GM12878 (cell line): Measurements from ENCODE around the gene KMT2E. TPM values are rescaled to one million over a fixed set of nuclear protein-coding genes. Genes with fewer than 3 reads are reported as not detected.

ENCODE experiments used
- ATAC-seq: fragments of 200-7000 bp; cut with Tn5 transposase; 3 replicates; pipeline ENCODE4 v1.9.1; 2020; ENCODE audit warnings: mild to moderate bottlenecking, moderate library complexity
- BruUV-seq: library from RNA; stranded (reverse); fragments of 400-500 nt; replicated peaks from 2 replicates; lab custom pipeline; 2021; lab: Mats Ljungman, UMichigan
- CTCF ChIA-PET: fragments of 300-600 bp; sonication (Branson Sonifier 250); formaldehyde crosslinking; extraction: SDS; loops from one replicate; lab custom pipeline; 2021; ENCODE audit warnings: inconsistent platforms; lab: Yijun Ruan, JAX
- POLR2A ChIA-PET: fragments of 350-600 bp; formaldehyde crosslinking; extraction: SDS; loops from one replicate; lab custom pipeline; 2021; ENCODE audit warnings: inconsistent platforms; lab: Charles Lee
- RAD21 ChIA-PET: fragments of 300-600 bp; sonication (Branson Sonifier 250); formaldehyde crosslinking; loops from one replicate; lab custom pipeline; 2023; ENCODE audit warnings: antibody characterized with exemption; ENCODE audit not compliant: unreplicated experiment; lab: Charles Lee
- SMC1A ChIA-PET: fragments of 300-600 bp; sonication (Branson Sonifier 250); formaldehyde crosslinking; loops from one replicate; lab custom pipeline; 2023; ENCODE audit not compliant: unreplicated experiment, uncharacterized antibody; lab: Charles Lee
- DNase-seq: peaks from one replicate; pipeline ENCODE4 v3.0.0-alpha.2; 2011; ENCODE audit warnings: low read depth, low spot score
- FAIRE-seq: peaks from 3 replicates; lab custom pipeline; 2011; peaks lifted over from hg19 to GRCh38; lab: Jason Lieb, UNC
- H2AFZ ChIP-seq: 2 replicates; pipeline ENCODE4 v1.6.0; 2011; ENCODE audit warnings: low read depth, low read length, control low read depth; ENCODE audit not compliant: control insufficient read depth
- H3K27ac ChIP-seq: 2 replicates; pipeline ENCODE4 v1.5.1; 2011; ENCODE audit warnings: control low read depth; ENCODE audit not compliant: control insufficient read depth, insufficient read depth
- H3K27me3 ChIP-seq, 2 experiments: replicated peaks in 1 of 2; 2 replicates each; pipeline versions ENCODE4 v1.6.0 to v1.6.1; 2011; ENCODE audit warnings: low read length in 1 of 2; ENCODE audit not compliant: control insufficient read depth in 2 of 2, insufficient read depth in 2 of 2
- H3K36me3 ChIP-seq, 2 experiments: 2 replicates each; pipeline ENCODE4 v1.5.1; 2011; ENCODE audit warnings: low read length in 1 of 2; ENCODE audit not compliant: control insufficient read depth in 2 of 2, insufficient read depth in 2 of 2
- H3K4me1 ChIP-seq: 2 replicates; pipeline ENCODE4 v1.6.1; 2011; ENCODE audit warnings: mild to moderate bottlenecking, low read length, moderate library complexity, mixed read lengths; ENCODE audit not compliant: control insufficient read depth, insufficient read depth
- H3K4me2 ChIP-seq: 2 replicates; pipeline ENCODE4 v1.6.0; 2011; ENCODE audit warnings: control low read depth; ENCODE audit not compliant: control insufficient read depth, insufficient read depth
- H3K4me3 ChIP-seq: fragments of 200-600 bp; sonication (generic); 2 replicates; pipeline ENCODE4 v1.5.1; 2016
- H3K79me2 ChIP-seq: 2 replicates; pipeline ENCODE4 v1.6.0; 2011; ENCODE audit warnings: low read length; ENCODE audit not compliant: control insufficient read depth, insufficient read depth
- H3K9ac ChIP-seq: 2 replicates; pipeline ENCODE4 v1.8.0; 2011; ENCODE audit warnings: low read length, control low read depth, mixed read lengths; ENCODE audit not compliant: control insufficient read depth, insufficient read depth
- H3K9me3 ChIP-seq: replicated peaks from 3 replicates; pipeline ENCODE4 v1.5.1; 2011; ENCODE audit warnings: mild to moderate bottlenecking, low read length; ENCODE audit not compliant: control insufficient read depth, insufficient read depth
- H4K20me1 ChIP-seq: 2 replicates; pipeline ENCODE4 v1.6.0; 2011; ENCODE audit not compliant: control insufficient read depth, insufficient read depth
- BCL11A ChIP-seq: IDR thresholded peaks from 2 replicates; pipeline ENCODE4 v1.6.1; 2011; ENCODE audit warnings: low read depth, low read length
- CREM ChIP-seq: IDR thresholded peaks from 2 replicates; pipeline ENCODE4 v1.6.1; 2014; ENCODE audit warnings: antibody characterized with exemption, low read depth
- CTCF ChIP-seq, 3 experiments: IDR thresholded peaks in 2 of 3; conservative IDR thresholded peaks in 1 of 3; 2 replicates each; pipeline ENCODE4 v1.5.1; 2011; ENCODE audit warnings: low read depth in 3 of 3, low read length in 3 of 3, mild to moderate bottlenecking in 3 of 3, control low read depth in 2 of 3, moderate library complexity in 2 of 3, inconsistent platforms in 1 of 3, mixed read lengths in 1 of 3; ENCODE audit not compliant: control insufficient read depth in 2 of 3, insufficient read depth in 1 of 3; ENCODE audit errors: extremely low read depth in 1 of 3
- FOXK2 ChIP-seq: fragments of 450-650 bp; IDR thresholded peaks from 2 replicates; pipeline ENCODE4 v1.6.1; 2017; ENCODE audit warnings: mild to moderate bottlenecking, moderate library complexity
- HDGF ChIP-seq: fragments of 450-650 bp; IDR thresholded peaks from 2 replicates; pipeline ENCODE4 v1.6.1; 2016; ENCODE audit warnings: antibody characterized with exemption
- KDM1A ChIP-seq: fragments of 200-600 bp; sonication (generic); IDR thresholded peaks from 2 replicates; pipeline ENCODE4 v1.6.1; 2016; ENCODE audit warnings: borderline replicate concordance
- MEF2B ChIP-seq: fragments of 450-650 bp; IDR thresholded peaks from 2 replicates; pipeline ENCODE4 v1.6.1; 2018; ENCODE audit warnings: mild to moderate bottlenecking, moderate library complexity; ENCODE audit not compliant: partially characterized antibody, poor library complexity, severe bottlenecking
- NFIC ChIP-seq: IDR thresholded peaks from 2 replicates; pipeline ENCODE4 v1.6.1; 2012; ENCODE audit warnings: low read depth, mild to moderate bottlenecking, inconsistent platforms, low read length, moderate library complexity
- NR2F1 ChIP-seq: fragments of 450-650 bp; conservative IDR thresholded peaks from 2 replicates; pipeline ENCODE4 v1.6.1; 2017; ENCODE audit warnings: mild to moderate bottlenecking
- RAD51 ChIP-seq: fragments of 450-650 bp; IDR thresholded peaks from 2 replicates; pipeline ENCODE4 v1.6.1; 2016; ENCODE audit warnings: moderate library complexity, mild to moderate bottlenecking, inconsistent platforms
- RBBP5 ChIP-seq: fragments of 200-600 bp; sonication (generic); conservative IDR thresholded peaks from 2 replicates; pipeline ENCODE4 v1.6.1; 2016
- RELB ChIP-seq: fragments of 450-650 bp; IDR thresholded peaks from 2 replicates; pipeline ENCODE4 v1.6.1; 2017; ENCODE audit warnings: low read depth, mild to moderate bottlenecking, moderate library complexity
- SP1 ChIP-seq: IDR thresholded peaks from one replicate; pipeline ENCODE4 v1.6.1; 2011; ENCODE audit warnings: low read depth, low read length
- TBL1XR1 ChIP-seq: IDR thresholded peaks from 2 replicates; pipeline ENCODE4 v1.6.1; 2012; ENCODE audit warnings: low read depth, low read length, improper control_type of control experiment
- ZNF592 ChIP-seq: fragments of 450-650 bp; IDR thresholded peaks from 2 replicates; pipeline ENCODE4 v1.6.1; 2017; ENCODE audit warnings: mild to moderate bottlenecking, moderate library complexity
- WGBS: methylation state at CpG from one replicate; pipeline ENCODE4 v1.1.6; 2016; ENCODE audit warnings: low lambda C conversion rate; ENCODE audit not compliant: insufficient replicate concordance, insufficient coverage; ENCODE audit errors: missing lambda C conversion rate; 5-methylcytosine and 5-hydroxymethylcytosine counted together
- in situ Hi-C: fragments of 300-500 bp; cut with MboI; formaldehyde crosslinking; loops from 9 replicates; pipeline ENCODE4 v1.14.3; 2018; ENCODE audit warnings: mixed read lengths
- intact Hi-C: fragments of 100-400 bp; cut with micrococcal nuclease; formaldehyde crosslinking; loops from one replicate; pipeline ENCODE4 v1.14.2; 2022; ENCODE audit not compliant: unreplicated experiment
- polyA plus RNA-seq, 11 experiments: library from polyadenylated mRNA; depleted of rRNA in 4 of 11; unstranded in 6 of 11; stranded (reverse) in 5 of 11; fragments of >200 nt; fragmentation: Nextera tagmentation in 4 of 11; fragmentation: Illumina TruSeq in 1 of 11; extraction: Ambion mirVana in 4 of 11; extraction: Trizol in 1 of 11; gene quantifications; 1 replicate in 1 of 11; 2 replicates in 10 of 11; pipeline versions ENCODE4 v1.2.1 to v1.2.3, GENCODE V29; 2011 to 2016; ENCODE audit warnings: inconsistent platforms in 2 of 11, missing spikeins in 2 of 11, low read depth in 1 of 11
- total RNA-seq, 4 experiments: library from RNA; depleted of rRNA in 3 of 4; stranded (reverse); fragments of >200 nt in 3 of 4; fragmentation: Illumina TruSeq in 1 of 4; extraction: Trizol in 1 of 4; gene quantifications; 2 replicates each; pipeline versions ENCODE4 v1.2.1 to v1.2.3, GENCODE V29; 2013 to 2021

Gene KMT2E
- total and polyA plus RNA-seq, 10 of the 15 experiments (the other 5 are each of a cell fraction or from before 2014, with no cell fraction given) = 13.2 to 68.1 (median 34.1) TPM

GRCh38 chr7:105131033-105131656 is 117.1 kb downstream of the KMT2E start:
- SMC1A ChIA-PET = interaction anchor here (0.6 to 2.9 kb wide), 13 partner anchors 11 to 458 kb away, joined by 3 to 19 read pairs (median 3); no protein-coding TSS in a partner anchor
- H3K27me3 ChIP-seq = no peaks in the 10 kb centered on the region
- intact Hi-C loops (no loop called here), in situ Hi-C loops (no loop called here)
- WGBS = 34% methylated on average over 12 of the region's 12 CpGs
- H3K4me3 ChIP-seq = no peak overlapping the region
- no peaks in the 10 kb centered on the region for H3K79me2 ChIP-seq
- H3K36me3 ChIP-seq = peaks cover 7 to 9% of the 10 kb centered on the region in 2 experiments; a peak in 3 of 4 replicates
- peak; percentile 94 for ATAC-seq
- CTCF ChIA-PET = interaction anchor here (0.8 to 1.7 kb wide), 4 partner anchors 12 to 150 kb away, joined by 3 to 4 read pairs (median 3); no protein-coding TSS in a partner anchor
- H3K4me2 ChIP-seq = no peak overlapping the region
- peak; percentile 38 for DNase-seq
- no TSS peak for BruUV-seq
- peaks cover 16% of the 10 kb centered on the region for H3K4me1 ChIP-seq
- H3K9me3 ChIP-seq = no peaks in the 10 kb centered on the region
- no peak overlapping the region for H3K9ac ChIP-seq
- RAD21 ChIA-PET = interaction anchor here (1.6 to 2.7 kb wide), 2 partner anchors 22 to 150 kb away, joined by 3 to 10 read pairs; no protein-coding TSS in a partner anchor
- H2AFZ ChIP-seq = no peak overlapping the region
- FAIRE-seq = no peak
- no peak overlapping the region for H3K27ac ChIP-seq
- POLR2A ChIA-PET = no interaction called here
- no peaks in the 10 kb centered on the region for H4K20me1 ChIP-seq
- TF ChIP-seq CTCF (IDR thresholded peaks at IDR 0.05 in 2 of 3, conservative IDR thresholded peaks at IDR 0.05 in 1 of 3; ENCODE audit: control insufficient read depth in 2 of 3, extremely low read depth in 1 of 3, insufficient read depth in 1 of 3, low read depth in 3 of 3, low read length in 3 of 3) (no peak), FOXK2 (no peak), RBBP5 (no peak), MEF2B (no peak), NR2F1 (peak; percentile 40; the same call in 1 of the 2 replicates), HDGF (no peak), RAD51 (no peak), BCL11A (peak; percentile 52; the same call in 1 of the 2 replicates), ZNF592 (no peak), RELB (peak; percentile 42; the same call in 1 of the 2 replicates), NFIC (0 out of 2 replicates have a peak, but pooled peaks have one; percentile 20), SP1 (no peak), CREM (no peak), TBL1XR1 (0 out of 2 replicates have a peak, but pooled peaks have one; percentile 17), KDM1A (no peak)
